Measurements from ENCODE around the gene TBKBP1.

Gene TBKBP1, protein sequence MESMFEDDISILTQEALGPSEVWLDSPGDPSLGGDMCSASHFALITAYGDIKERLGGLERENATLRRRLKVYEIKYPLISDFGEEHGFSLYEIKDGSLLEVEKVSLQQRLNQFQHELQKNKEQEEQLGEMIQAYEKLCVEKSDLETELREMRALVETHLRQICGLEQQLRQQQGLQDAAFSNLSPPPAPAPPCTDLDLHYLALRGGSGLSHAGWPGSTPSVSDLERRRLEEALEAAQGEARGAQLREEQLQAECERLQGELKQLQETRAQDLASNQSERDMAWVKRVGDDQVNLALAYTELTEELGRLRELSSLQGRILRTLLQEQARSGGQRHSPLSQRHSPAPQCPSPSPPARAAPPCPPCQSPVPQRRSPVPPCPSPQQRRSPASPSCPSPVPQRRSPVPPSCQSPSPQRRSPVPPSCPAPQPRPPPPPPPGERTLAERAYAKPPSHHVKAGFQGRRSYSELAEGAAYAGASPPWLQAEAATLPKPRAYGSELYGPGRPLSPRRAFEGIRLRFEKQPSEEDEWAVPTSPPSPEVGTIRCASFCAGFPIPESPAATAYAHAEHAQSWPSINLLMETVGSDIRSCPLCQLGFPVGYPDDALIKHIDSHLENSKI

DNA sequence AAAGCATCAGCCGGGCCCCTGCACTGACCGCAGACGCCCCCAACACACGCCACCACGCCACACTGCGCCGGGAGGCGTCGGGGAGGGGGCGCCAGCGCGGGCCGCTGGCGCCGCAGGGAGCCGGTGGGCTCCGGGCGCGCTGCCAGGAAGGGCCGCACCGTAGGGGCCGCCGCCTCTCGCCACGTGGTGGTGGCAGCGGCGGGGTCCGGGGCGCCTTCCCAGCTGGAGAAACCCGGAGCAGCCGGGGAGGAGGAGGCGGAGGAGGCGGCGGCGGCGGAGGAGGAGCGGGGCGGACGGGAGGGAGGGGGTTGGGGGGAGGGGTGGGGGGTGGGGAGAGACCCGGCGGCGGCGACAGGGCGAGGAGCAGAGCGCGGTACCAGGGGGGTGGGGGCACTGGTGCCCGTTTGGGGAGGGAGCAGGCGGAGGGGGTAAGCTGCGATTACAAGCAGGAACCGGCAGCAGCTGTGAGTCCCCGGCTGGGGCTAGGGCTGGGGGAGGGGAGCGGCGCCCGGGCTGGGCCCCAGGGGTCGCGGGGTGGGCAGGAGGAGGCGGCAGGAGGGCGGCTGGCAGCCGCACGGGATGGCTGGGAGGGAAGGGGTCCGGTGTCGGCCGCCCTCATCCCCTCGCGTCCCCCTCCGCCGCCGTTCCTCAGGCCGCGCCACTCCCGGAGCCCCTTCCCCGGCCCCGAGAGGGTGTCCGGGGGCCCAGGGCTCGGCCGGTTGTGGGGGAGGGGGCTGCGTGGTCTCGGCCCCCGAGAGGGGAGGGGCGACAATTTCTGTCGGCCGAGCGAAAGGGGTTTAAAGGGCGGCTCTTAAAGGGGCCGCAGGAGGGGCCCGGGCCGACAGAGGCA is at the start of gene TBKBP1:
Gene TBKBP1 (plus strand): TSS at position 431 of the 850 bp plus-strand sequence. CDS start 1,952 bp downstream, outside the sequence.
- peak; percentile 69 for DNase-seq

DNA sequence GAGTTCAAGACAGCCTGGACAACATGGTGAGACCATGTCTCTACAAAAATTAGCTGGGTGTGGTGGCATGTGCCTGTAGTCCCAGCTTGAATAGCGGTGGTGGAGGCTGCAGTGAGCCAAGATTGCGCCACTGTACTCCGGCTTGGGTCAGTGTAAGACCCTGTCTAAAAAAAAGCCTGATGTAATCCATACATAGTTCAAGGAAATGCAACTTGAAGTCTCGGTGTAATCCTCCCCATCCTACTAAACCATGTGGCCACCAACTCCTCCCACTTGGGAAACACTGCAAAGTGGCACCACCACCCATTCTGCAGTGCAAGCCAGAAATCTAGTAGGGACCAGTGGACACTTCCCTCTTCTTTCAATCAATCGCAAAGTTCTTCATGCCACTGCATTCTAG is 49.6 kb upstream of the TBKBP1 start:
- DNase-seq, result no peak

DNA sequence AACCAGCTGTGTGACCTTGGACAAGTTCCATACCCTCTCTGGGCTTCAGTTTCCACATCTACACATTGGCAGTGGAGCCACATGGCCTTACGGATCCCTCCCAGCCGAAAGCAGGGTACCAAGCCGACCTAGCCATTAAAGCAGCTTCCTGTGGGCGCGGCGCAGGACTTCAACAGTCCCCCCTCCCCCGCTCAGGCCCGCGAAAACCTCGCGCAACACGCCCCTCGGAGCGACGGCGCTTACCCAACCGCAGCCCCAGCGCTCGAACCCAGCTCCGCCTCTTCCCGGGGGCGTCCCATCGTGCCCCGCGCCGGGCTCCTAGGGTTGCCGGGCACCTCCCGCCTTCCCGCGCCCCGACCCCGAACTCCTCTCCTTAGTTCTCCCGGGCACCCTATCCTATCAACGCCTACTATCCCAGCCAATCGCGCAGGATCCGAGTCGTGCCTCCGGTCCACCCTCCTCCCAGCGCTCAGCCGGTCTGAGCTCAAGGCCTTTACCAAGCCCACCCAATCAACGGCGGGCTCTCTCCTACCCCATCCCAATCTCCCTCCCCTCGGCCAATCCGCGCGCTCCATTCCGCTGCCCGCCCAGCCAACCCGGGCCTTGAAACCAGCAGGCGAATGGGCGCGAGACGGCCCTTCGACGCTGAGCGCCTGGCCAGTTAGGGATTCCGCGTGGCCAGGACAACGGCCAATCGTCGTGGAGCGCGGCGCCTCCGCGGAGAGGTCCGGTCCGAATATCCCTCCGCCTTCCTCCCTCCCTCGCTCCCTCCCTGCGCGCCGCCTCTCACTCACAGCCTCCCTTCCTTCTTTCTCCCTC is 44.6 kb upstream of the TBKBP1 start, which contains the start of gene KPNB1:
Gene KPNB1 (plus strand): TSS at position 767 of the 819 bp plus-strand sequence. CDS start 326 bp downstream, outside the sequence.
- peak; percentile 99 for DNase-seq

DNA sequence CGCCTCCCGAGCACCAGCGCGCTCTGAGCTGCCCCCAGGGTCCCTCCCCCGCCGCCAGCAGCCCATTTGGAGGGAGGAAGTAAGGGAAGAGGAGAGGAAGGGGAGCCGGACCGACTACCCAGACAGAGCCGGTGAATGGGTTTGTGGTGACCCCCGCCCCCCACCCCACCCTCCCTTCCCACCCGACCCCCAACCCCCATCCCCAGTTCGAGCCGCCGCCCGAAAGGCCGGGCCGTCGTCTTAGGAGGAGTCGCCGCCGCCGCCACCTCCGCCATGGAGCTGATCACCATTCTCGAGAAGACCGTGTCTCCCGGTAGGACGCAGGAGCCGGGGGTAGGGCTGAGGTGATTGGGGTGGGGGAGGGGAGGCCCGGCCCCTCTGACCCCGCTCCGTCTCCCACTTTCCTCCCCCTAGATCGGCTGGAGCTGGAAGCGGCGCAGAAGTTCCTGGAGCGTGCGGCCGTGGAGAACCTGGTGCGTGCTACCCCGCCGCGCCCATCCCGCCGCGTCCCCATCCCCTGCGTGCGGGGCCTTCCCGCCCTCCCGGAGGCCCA is 43.9 kb upstream of the TBKBP1 start:
- no peak for DNase-seq

DNA sequence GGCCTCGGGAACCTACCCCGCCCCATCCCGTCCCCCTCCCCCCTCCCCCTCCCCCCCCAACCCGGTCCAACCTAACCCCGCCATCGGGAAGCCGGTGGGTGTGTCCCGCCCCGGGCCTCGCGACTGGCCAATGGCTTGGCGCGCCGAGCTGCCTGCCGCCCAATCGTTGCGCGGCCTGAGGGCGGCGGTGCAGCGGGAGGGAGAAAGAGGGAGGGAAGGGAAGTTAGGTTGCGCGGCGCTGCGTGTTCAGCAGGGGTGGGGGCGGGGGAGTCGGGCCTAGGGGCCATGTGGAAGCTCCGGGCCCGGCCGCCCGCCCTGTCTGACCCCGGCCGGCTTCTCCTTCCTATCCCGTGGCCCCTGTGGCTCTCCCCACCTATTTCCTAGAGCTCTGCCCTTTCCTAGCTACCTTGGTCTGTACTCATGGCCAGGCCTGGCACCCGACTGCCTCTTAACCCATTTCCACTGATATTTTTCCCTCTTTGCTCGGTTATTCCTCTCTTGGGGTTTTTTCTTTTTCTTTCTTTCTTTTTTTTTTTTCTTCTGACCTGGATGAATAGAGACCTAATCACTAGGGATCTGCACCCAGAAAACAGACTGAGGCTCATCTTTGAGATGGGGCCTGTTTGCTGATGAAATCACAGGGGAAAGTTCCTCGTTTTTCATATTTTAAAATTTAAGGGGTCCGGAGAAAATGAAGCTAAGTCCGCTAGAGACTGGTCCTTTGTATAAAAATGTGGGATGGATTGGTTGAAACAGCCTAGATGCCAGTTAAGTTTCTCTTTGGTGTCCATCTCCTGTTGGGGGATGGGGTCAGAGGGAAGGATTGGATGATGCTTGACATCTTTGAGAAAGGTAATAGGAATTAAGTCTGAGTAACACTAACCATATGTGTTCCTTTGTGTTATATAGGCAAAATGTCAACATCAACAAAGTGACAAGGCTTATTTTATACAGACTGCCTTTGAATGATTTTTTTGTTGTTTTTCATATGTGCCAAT is 43.1 kb upstream of the TBKBP1 start:
- peak; percentile 94 for DNase-seq

DNA sequence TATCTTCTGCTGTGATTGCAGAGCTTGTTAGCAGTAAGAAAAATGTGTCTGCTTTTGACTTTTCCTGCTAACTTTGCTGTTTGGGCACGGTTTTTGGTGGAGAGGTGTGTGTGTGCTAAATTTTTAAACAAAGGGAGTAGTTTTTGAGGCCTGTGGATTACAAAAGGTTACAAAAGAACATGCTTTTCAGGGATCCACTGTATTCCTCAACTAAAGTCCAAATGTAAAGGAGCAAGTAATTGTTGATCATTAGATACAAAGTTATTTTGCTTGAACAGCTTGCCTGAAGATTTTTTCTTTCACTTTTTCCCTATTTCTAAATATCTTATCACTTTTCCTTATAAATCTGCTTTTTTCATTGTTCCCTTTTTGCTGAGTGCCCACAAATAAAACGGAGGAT is 42.3 kb upstream of the TBKBP1 start:
- DNase-seq, result no peak

DNA sequence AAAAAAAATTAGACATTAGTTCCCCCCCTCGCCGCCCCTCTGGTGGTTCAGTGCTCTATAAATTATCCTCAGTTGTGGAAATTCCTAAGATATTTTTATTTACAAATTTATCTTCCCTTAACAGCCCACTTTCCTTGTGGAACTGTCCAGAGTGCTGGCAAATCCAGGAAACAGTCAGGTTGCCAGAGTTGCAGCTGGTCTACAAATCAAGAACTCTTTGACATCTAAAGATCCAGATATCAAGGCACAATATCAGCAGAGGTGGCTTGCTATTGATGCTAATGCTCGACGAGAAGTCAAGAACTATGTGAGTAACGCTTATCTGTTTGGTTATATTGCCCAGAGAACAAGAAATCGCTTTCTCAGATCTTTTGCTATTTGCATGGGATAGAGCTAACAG is 41.4 kb upstream of the TBKBP1 start:
- no peak for DNase-seq

DNA sequence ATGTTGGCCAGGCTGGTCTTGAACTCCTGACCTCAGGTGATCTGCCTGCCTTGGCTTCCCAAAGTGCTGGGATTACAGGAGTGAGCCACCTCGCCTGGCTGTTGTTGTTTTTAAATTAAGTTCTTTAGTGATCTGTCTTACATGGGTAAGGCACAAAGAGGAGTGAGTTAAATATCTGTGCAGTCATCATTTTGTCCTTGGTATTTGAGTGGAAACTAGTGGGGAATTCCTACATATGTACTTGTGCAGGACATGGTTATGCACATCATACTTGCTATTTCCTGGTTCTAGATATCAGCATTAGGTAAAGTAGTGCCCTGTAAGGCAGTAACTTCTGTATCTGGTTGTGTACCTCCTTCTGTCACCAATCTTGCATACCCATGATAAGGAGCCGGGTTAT is 40.5 kb upstream of the TBKBP1 start:
- DNase-seq, result no peak

DNA sequence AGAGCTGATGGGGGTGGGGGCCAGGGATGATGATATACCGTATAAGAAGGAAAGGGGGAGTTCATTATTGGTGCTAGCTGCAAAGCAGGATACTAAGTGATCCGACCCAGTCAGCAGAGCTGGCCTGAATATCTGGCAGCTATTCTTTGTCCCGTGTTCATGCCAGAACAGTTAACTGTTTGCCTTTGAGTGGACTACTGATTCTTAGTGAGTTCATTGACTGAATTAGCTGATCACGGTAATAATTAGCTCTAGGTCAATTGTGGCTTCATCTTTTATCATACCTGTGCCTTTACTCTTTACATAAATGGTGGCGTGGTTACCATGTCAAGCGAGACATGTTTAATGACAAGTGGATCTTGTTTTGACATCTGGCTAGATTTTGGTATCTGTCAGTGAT is 39.0 kb upstream of the TBKBP1 start:
- no peak for DNase-seq

DNA sequence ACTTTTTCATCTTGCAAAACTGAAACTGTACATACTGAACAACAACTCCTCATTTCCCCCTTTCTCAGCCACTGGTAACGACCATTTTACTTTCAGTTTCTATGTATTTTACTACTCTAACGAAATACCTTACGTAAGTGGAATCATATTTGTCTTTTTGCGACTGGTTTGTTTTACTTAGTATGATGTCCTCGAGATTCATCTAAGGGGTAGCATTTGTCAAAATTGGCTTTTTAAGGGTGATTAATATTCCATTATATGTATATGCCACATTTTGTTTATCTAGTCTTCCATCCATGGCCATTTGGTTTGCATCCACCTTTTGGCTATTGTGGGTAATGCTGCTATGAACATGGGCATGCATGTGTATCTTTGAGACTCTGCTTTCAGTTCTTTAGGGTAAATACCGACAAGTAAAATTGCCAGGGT is 33.9 kb upstream of the TBKBP1 start:
- DNase-seq, result peak; percentile 69

DNA sequence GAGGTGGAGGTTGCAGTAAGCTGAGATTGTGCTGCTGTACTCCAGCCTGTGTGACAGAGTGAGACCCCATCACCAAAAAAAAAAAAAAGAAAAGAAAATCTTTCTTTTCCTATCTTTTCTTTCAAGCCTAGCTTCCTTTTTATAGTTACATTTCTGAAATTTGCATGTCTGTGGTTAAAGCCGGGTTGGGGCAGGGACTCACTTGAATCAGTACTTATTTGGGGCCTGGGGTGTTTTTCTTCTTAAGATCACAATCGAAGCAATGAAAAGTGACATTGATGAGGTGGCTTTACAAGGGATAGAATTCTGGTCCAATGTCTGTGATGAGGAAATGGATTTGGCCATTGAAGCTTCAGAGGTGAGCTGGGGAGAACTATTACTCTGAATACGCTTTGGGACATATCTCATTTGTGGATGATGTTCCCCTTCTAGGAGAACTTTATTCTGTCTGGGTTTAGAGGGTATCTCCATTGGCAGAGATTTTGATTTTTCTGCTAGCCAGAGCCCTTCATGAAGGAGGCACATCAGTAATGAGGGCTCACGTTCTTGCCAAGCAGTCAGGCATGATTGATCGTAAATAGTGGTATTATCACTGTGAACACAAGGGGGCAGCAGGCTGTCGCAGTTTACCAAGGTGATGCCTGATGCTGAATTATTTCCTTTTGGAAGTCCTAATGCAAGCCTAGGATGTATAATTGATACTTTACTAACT is 29.9 kb upstream of the TBKBP1 start:
- DNase-seq, result peak; percentile 84

DNA sequence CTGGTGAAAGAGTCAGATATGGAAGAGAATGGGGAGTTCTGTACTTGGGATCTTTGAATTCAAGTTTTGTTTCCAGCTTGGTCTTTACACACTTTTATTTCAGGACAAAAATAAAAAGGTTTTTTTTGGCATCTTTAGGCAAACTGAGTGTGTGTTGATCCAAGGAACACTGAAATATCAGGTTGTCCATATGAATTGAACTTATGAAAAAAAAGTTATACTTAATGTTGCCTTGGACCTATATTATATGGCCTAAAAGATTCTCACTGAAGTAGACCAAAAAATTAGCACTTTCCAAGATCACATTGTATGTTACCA is 29.4 kb upstream of the TBKBP1 start:
- no peak for DNase-seq

DNA sequence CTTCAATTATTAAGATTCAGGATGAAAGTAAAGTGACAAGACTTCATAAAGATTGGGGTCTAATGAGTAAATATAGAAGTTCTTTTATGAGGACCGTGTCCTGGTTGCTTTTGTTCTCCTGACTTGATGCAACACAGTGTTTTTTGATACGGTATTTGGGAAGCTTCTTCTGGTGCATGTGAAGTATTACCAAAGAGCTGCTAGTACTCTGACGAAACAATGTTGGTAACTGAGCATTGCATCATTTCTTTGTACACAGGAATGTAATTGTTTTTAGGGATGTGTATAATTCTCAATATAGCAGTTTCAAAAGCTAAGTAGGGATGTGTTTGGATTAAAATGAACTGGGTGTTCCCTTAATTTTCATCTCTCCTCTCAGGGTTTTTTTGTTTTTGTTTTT is 28.3 kb upstream of the TBKBP1 start:
- no peak for DNase-seq

DNA sequence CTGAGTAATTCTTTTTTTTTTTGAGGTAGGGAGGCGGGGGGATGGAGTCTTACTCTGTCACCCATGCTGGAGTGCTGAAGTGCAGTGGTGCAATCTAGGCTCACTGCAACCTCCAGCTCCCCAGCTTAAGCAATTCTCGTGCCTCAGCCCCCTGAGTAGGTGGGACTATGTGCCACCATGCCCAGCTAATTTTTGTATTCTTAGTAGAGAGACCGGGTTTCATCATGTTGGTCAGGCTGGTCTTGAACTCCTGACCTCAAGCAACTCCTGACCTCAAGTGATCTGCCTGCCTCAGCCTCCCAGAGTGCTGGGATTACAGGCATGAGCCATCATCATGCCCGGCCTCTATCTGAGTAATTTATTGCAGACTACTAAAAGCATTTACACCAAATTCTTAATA is 24.9 kb upstream of the TBKBP1 start:
- no peak for DNase-seq

DNA sequence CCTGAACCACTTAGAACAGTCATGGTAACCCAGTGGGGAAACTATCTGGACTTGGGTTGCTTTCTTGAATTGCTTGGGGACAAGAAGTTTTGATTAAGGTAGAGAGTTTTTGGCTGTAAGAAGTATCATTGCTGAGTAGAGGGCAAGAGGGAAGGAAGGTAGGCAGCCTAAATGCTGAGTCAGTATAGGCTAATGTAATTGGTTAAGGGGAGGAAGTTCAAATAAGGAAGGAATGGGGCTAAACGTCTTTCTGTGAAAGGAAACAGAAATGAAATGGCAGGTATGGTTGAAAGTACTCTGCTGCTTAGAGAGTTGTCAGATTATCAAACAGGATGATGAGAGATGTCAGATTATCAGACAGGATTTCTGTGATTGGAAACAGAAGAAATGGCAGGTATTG is 23.9 kb upstream of the TBKBP1 start:
- no peak for DNase-seq

DNA sequence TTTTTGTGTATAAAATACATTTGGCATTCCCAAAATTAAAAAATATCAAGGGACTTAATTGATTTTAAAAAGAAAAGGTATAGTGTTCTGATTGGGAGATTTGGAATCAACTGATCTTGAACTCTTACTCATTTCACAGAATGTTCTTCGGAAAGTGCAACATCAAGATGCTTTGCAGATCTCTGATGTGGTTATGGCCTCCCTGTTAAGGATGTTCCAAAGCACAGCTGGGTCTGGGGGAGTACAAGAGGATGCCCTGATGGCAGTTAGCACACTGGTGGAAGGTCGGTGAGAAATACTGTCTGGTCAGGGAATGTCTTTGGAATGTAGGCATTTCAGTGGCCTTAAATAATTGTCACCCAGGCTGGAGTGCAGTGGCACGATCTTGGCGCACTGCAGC is 19.5 kb upstream of the TBKBP1 start:
- no peak for DNase-seq

DNA sequence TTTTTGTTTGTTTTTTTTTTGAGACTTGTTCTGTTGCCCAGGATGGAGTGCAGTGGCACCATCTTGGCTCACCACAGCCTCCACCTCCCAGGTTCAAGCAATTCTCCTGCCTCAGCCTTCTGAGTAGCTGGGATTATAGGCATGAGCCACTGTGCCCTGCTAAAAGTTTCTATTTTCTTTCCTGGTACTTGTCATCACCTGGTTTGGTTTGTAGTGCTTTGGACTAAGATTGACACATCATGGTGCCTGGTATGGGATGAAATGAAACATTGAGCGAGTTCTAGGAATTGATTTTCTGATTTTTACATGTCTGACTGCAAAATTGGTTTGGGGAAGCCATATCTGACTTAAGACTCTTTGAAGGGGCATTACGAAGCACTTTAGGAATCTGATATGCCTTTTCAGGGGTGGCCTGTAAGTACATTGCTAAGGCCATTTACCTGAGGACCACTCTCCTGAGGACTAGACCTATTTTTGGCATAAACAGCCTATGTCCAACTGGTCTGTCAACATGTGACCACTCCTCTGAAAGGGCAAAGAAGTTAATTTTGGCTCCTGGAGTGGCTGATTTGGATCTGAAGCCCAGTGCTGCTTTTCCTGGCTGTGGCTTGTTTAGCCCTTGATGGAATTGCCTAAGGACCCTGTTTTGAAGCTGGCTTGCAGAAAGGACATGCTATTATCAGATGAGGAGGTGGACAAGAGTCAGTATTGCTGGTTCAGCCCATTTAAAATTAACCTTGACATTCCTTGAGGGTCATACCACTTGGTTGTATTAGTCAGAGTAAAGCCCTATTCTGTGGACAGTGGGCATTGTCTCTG is 18.4 kb upstream of the TBKBP1 start:
- DNase-seq, result no peak

DNA sequence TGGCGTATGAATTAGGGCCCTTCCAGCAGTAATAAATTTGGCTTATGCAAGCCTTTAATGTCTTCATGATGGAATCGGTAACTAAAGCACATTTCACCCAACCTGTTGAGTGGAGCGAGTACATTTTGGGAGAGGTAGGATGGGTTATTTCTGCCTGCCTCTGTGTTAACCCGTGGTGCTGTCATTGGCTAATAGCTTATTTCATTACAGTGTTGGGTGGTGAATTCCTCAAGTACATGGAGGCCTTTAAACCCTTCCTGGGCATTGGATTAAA is 17.8 kb upstream of the TBKBP1 start:
- DNase-seq, result no peak

DNA sequence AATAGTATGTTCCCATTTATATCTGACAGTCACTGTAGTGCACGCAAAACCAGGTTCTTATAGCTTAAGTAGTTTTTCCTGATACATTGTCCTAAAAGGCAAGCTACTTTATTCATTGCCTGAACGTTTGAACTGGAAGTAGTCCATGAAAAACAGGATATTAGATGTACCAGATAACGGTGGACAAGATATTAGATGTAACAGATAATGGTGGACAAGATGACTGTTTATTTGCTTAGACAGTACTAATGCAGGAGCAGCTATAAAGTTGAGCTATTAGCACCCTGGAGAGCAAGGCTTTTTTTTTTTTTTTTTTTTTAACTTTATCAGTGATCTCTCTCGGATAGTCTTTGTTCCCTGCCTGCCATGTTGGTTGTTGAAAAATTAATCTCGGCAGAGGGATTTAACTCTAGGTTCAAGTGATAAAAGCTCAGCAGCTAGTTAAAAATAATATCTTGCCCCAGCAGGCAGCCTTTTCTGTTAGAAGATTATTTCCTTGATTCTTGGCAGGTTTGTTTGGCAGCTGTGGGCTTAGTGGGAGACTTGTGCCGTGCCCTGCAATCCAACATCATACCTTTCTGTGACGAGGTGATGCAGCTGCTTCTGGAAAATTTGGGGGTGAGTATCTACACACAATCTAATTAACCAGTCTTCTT is 17.3 kb upstream of the TBKBP1 start:
- no peak for DNase-seq
